ENCODE data around the gene SH3TC1.

SH3TC1 gene

DNA sequence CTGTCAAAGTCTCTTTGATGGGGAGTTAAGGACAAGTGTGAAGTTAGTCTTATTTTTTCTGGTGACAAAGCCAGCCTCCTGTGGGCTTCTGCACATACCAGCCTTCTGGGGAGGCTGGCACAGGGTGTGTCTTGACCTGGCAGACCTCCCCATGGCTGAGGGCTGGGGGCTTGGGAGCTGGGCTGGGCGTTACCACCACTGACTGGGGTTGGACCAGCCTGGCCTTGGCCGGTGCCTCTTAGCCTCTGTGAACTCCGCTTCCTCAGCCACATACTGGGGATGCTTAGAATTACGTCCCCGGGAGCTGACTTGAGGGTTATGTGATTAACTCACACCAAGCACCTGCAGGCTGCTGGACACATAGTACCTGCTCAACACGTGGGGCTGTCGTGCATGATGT is 14.0 kb downstream of the SH3TC1 start:
- DNase-seq (ENCODE audit: low read depth, low spot score), result no peak

GRCh38 chr4:8214136-8214535 is 15.0 kb downstream of the SH3TC1 start:
- no peak for DNase-seq (ENCODE audit: low read depth, low spot score)

DNA sequence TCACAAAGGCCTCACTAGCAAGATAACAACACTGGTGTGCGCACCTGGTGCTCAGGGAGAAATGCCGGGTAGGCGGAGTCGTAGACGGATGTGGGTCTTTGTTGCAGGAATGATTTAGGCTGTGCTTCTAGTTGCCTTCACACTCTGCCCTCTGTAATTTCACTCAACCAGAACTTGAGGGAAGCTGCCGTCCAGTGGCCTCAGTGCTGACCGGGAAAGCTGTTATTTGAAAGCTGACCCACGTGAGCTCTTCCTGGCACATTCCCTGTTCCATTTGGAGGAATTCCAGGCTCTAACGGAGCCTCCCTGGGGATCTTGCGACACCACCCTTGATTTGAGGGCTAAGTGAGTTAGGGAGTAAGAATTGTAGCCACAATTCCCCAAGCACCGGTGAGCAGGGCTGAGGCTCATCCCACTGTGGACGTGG is 15.9 kb downstream of the SH3TC1 start:
- DNase-seq (ENCODE audit: low read depth, low spot score), result no peak

- DNase-seq (ENCODE audit: low read depth, low spot score), result no peak
These were observed 16.8 kb downstream of the SH3TC1 start for GRCh38 chr4:8215641-8216442.

GRCh38 chr4:8216443-8217245 is 17.6 kb downstream of the SH3TC1 start:
- no peak for DNase-seq (ENCODE audit: low read depth, low spot score)

DNA sequence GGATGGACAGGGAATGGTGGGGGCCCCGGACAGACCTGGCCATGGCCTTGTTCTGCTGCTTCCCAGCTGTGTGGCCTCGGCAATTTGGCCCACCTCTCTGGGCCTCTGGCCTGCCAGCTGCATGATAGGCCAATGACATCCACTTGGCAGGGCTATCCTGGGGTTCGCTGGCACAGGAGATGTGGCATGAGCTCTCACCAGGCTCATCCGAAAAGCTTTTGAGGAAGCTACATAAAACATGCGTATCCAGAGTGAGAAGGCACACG is 18.1 kb downstream of the SH3TC1 start:
- no peak for DNase-seq (ENCODE audit: low read depth, low spot score)

GRCh38 chr4:8217871-8218270 is 18.8 kb downstream of the SH3TC1 start:
- no peak for DNase-seq (ENCODE audit: low read depth, low spot score)

- DNase-seq (ENCODE audit: low read depth, low spot score), result no peak
These were observed 19.4 kb downstream of the SH3TC1 start for GRCh38 chr4:8218371-8219031.

DNA sequence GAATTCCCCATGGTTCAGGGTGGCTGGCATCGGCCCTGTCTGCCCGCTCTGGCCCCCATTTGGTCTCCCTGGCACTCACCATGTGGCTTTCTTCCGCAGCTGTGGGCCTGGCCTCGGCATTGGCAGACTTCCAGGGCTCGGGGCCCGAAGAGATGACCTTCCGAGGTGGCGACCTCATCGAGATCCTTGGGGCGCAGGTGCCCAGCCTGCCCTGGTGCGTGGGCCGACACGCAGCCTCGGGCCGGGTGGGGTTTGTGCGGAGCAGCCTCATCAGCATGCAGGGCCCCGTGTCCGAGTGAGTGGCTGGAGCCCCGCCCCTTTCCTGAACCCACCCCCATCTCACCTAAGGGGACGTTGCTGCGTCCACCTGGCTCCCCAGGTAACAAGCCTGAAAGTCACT is 20.1 kb downstream of the SH3TC1 start:
- DNase-seq (ENCODE audit: low read depth, low spot score), result no peak

DNA sequence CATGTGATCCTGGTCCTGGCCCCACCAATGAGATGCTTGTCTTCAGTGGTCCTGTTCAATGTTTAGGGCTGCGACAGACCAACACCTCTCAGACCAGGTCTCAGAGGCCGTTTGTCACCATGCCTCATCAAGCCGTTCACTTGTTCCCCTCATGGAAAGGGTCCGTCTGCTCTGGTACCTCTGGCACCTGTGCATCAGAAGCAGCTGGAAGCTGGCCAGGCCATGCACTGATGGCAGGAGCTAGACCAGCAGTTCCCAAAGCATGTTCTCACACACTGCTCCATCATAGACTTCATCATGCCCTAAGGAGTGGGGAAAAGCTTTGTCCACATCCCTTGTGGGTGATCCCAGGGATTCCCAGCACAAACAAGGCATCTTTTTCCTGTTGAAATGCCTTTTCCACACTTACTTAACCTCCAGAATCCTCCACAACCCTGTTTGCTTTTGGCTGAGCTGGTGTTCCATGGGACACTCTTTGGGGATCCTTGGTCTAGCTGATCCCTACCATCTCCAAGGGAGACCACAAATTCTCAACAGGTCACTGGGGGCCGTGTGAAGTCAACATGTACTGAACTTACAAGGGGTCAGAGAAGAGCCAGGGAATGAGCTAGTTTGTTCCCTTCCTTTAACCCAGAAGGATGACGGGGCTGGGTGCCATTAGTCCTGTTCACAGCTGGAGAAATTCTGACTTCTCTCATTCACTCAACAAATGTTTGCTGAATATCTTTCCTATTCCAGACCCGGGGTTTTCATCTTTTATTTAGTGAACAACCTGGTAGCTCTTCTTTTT is 21.8 kb downstream of the SH3TC1 start:
- no peak for DNase-seq (ENCODE audit: low read depth, low spot score)

- DNase-seq (ENCODE audit: low read depth, low spot score), result no peak
These were observed 22.4 kb downstream of the SH3TC1 start for GRCh38 chr4:8221476-8221875.

- no peak for DNase-seq (ENCODE audit: low read depth, low spot score)
These were observed 22.9 kb downstream of the SH3TC1 start for GRCh38 chr4:8221985-8222384.

DNA sequence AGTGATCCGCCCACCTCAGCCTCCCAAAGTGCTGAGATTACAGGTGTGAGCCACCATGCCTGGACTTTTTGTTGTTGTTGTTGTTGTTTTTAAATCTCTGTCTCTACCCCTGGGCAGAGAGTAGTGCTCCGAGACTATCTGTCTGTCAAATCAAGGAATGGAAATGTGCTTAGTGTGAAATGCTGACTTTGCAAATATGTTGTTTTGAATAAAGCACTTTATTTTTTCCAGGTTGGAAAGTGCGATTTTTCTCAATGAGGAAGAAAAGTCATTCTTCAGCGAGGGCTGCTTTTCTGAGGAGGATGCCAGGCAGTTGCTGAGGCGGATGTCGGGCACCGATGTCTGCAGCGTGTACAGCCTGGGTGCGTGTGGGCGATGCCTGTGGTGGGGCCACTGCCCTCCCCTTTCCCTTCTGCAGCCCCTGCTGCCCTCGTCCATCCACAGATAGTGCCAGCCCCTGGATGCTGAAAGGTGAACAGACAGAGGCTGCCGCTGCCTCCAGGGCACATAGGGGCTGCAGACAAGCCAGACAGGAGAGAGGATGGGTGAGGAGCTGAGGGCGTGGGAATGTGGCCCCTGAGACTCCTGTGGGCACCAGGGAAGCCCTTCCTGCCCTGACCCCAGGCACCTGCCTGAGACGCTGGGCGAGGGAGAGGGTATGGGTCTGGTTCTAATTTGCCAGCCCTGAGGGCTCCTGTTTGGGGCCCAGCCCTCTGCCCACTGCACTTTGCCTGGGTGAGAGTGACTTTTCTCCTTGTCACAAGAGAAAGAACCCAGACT is 23.7 kb downstream of the SH3TC1 start:
- no peak for DNase-seq (ENCODE audit: low read depth, low spot score)

DNA sequence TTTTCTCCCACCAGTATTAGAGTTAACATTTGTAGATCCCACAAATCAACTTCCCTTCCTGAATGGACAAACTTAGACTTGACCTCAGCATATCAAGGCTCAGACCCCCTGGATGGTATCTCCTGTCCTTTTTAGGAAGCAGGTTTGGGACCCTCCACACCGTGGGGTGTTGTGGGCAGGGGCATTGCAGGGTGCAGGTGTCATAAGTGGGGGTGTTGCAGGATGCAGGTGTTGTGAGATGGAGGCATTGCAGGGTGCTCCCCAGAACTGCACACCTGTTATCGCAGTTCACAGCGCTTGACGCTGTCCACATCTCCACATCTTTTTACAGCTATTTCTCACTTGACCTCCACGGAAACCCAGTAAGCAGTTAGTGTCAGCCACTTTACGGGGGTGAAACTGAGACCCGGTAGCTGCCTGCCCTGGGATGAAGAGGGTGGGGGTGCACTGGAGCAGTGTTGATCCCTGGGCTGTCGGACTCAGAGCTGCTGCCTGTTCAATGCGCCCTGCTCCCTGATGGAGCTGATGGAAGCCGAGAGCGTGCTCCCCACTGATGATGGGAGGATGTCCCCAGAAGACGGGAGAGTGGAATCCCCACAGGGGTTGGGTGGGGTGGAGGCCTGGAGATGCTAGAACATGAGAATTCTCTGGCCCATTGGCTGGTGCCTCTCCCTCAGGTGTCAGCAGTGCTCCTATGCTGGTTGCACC is 25.3 kb downstream of the SH3TC1 start:
- DNase-seq (ENCODE audit: low read depth, low spot score), result no peak

- no peak for DNase-seq (ENCODE audit: low read depth, low spot score)
These were observed 26.0 kb downstream of the SH3TC1 start for GRCh38 chr4:8224975-8225625.

GRCh38 chr4:8225706-8226443 is 26.8 kb downstream of the SH3TC1 start:
- no peak for DNase-seq (ENCODE audit: low read depth, low spot score)

DNA sequence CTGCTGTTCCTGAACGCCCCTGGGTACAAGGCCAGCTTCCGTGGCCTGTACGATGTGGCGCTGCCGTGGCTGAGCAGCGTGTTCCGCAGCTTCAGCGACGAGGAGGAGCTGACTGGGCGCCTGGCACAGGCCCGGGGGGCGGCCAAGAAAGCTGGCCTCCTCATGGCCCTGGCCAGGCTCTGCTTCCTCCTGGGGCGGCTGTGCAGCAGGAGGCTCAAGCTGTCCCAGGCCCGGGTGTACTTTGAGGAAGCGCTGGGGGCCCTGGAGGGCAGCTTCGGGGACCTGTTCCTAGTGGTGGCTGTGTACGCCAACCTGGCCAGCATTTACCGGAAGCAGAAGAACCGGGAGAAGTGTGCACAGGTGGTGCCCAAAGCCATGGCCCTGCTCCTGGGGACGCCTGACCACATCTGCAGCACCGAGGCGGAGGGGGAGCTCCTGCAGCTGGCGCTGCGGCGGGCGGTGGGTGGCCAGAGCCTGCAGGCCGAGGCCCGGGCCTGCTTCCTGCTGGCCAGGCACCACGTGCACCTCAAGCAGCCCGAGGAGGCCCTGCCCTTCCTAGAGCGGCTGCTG is 28.2 kb downstream of the SH3TC1 start:
- DNase-seq (ENCODE audit: low read depth, low spot score), result no peak

DNA sequence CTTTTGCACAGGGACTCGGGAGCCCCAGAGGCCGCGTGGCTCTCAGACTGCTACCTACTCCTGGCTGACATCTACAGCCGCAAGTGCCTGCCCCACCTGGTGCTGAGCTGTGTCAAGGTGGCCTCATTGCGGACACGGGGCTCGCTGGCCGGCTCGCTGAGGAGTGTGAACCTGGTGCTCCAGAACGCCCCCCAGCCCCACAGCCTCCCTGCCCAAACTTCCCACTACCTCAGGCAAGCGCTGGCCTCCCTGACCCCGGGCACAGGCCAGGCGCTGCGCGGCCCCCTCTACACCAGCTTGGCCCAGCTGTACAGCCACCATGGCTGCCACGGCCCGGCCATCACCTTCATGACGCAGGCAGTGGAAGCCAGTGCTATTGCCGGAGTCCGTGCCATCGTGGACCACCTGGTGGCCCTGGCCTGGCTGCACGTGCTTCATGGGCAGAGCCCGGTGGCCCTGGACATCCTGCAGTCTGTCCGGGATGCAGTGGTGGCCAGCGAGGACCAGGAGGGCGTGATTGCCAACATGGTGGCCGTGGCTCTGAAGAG is 28.8 kb downstream of the SH3TC1 start:
- DNase-seq (ENCODE audit: low read depth, low spot score), result no peak
